HepG2 (cell line): Measurements from ENCODE around the gene CDCA5.

Experiments used
- ARNTL ChIP-seq: sonication (generic); formaldehyde crosslinking; IDR thresholded peaks from 2 replicates; pipeline ENCODE4 v1.4.0; 2020; ENCODE audit warnings: mild to moderate bottlenecking, missing genetic modification reagents
- CBX2 ChIP-seq, 2 experiments: fragments of 200-600 bp in 1 of 2; sonication (generic); formaldehyde crosslinking in 1 of 2; IDR thresholded peaks; 2 replicates each; pipeline versions ENCODE4 v1.7.0 to v1.8.1; 2018 to 2022; ENCODE audit warnings: low read depth in 2 of 2, low read length in 1 of 2, mild to moderate bottlenecking in 1 of 2, missing genetic modification reagents in 1 of 2
- CTCF ChIP-seq: sonication (generic); formaldehyde crosslinking; IDR thresholded peaks from 2 replicates; pipeline ENCODE4 v1.5.0; 2020; ENCODE audit warnings: mild to moderate bottlenecking, missing genetic modification reagents, moderate library complexity
- GABPA ChIP-seq, 2 experiments: IDR thresholded peaks; 2 replicates each; pipeline ENCODE4 v1.6.1; 2011 to 2016; ENCODE audit warnings: low read depth in 2 of 2, low read length in 1 of 2, missing biosample characterization in 1 of 2, missing genetic modification characterization in 1 of 2
- HINFP ChIP-seq: sonication (generic); formaldehyde crosslinking; IDR thresholded peaks from 2 replicates; pipeline ENCODE4 v1.4.0; 2020; ENCODE audit warnings: low read depth, mild to moderate bottlenecking, missing genetic modification reagents
- KDM1A ChIP-seq: IDR thresholded peaks from 2 replicates; pipeline ENCODE4 v1.6.1; 2016; ENCODE audit warnings: missing compliant biosample characterization
- MAFF ChIP-seq: IDR thresholded peaks from 2 replicates; pipeline ENCODE4 v1.6.1; 2011; ENCODE audit warnings: low read depth, low read length, improper control_type of control experiment
- SP2 ChIP-seq: sonication (generic); formaldehyde crosslinking; IDR thresholded peaks from 2 replicates; pipeline ENCODE4 v1.5.1; 2020; ENCODE audit warnings: mild to moderate bottlenecking, missing genetic modification reagents
- SRF ChIP-seq: IDR thresholded peaks from 2 replicates; pipeline ENCODE4 v1.6.1; 2011; ENCODE audit warnings: mild to moderate bottlenecking, low read depth, low read length, moderate library complexity
- ZNF501 ChIP-seq: sonication (generic); formaldehyde crosslinking; IDR thresholded peaks from 2 replicates; pipeline ENCODE4 v1.5.1; 2020; ENCODE audit warnings: mild to moderate bottlenecking, moderate library complexity, missing genetic modification reagents

- TF ChIP-seq KDM1A: no peak
- no peak for TF ChIP-seq MAFF
- TF ChIP-seq CBX2 (IDR thresholded peaks at IDR 0.05; ENCODE audit: low read depth, low read length): no peak
- TF ChIP-seq CBX2 (CRISPR knock-in tag; IDR thresholded peaks at IDR 0.05; ENCODE audit: low read depth): no peak
- TF ChIP-seq ZNF501: no peak
- TF ChIP-seq HINFP (CRISPR knock-in tag): no peak
- TF ChIP-seq GABPA (IDR thresholded peaks at IDR 0.05; ENCODE audit: low read depth, low read length): no peak
- no peak; the same call in 1 of the 2 replicates for TF ChIP-seq GABPA (CRISPR knock-in tag; IDR thresholded peaks at IDR 0.05; ENCODE audit: low read depth)
- TF ChIP-seq ARNTL (CRISPR knock-in tag): no peak
- TF ChIP-seq CTCF (CRISPR knock-in tag): no peak
- no peak for TF ChIP-seq SP2 (CRISPR knock-in tag)
- no peak for TF ChIP-seq SRF
These were observed 49.3 kb upstream of the CDCA5 start for GRCh38 chr11:65132988-65133700.
